GM18873 (cell line): Measurements from ENCODE around the gene SUDS3.

Experiments
- ATAC-seq: cut with Tn5 transposase; IDR thresholded peaks from one replicate; pipeline ENCODE4 v1.9.1; 2021; ENCODE audit warnings: mild to moderate bottlenecking, moderate library complexity, moderate number of reproducible peaks; ENCODE audit not compliant: unreplicated experiment, low FRiP score

Gene SUDS3

DNA sequence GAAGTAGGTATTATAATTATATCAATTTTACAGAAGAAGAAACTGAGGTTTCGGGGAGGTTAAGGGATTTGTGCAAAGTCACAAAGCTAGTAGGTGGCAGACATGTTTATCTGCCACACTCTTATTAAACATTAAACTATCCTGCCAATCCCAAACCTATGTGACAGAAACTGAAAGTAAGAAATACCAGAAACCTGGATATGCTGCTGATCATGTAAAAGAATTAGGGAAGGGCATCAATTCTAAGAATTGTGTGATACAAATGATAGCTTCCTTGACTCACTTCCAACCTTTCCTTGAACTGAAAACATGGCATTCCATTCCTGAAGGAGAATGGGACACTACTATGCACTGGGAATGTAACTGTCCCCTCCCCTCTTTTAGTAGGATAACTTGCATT lies 20.5 kb upstream of the SUDS3 start:
- no peak for ATAC-seq

GRCh38 chr12:118356809-118357256 lies 19.5 kb upstream of the SUDS3 start:
- ATAC-seq = no peak

DNA sequence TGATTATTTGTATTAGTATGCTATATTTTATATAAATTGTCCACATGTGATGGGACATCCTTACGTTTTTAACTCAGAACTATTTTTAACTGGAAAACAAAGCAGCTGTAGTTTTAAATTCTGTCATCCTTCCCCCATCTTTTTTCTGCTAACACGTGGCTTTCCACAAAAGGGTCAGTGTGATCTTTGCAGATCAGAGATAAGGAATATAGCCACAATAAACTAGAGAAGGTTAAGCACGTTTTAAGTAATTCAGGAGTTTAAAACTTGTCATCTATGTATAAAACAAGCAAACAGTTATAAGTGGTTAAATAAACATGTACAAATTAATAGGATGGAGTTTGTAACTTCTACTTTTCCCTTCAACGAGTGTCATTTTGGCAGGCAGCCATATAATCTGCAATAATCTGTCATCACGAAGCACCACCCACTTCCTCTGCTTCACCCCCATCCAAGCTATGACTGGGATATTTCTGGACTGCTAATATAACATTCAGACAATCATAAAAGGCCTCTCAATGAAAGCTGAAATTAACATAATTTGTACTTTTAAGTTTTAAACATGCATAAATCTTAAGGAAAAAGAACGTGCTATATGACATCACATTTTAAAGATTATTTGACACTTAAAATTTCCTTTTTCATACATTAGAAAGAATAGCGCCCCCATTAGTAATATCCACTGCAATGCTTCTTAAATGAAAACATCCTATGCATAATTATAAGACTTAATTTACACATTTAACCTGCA lies 18.9 kb upstream of the SUDS3 start:
- no peak for ATAC-seq

DNA sequence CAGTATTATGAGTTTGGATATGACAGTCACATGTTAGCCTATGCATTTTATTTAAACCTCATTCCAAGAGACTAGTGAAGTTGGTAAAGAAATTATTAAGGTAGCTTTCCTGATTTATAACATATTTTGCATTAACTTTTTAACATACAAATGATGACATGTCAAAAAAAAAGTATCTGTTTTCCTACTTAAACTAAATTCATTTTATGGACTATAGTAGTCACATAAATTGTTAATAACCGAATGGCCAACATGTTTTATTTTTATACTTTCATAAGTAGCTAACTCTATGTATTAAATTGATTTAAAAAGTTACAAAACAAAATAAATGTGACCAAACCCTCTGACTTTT lies 18.4 kb upstream of the SUDS3 start:
- ATAC-seq = no peak

GRCh38 chr12:118358612-118359540 lies 17.5 kb upstream of the SUDS3 start:
- no peak for ATAC-seq

DNA sequence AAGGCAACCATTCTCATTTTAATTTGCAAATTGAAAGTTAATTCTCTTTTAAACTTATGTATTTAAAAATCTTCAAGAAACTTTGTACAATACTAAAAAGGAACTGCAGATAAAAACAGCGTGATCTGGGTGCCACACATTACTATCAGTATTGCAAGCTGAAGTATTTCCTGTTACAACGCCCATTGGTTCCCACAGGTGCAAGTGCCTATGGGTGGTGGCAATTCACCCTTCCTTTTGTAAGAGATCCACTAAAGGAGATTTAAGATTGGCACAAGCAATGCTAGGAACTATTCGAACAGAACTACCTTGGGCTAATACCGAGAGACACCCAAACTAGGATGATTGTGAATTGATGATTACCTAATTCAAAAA lies 16.8 kb upstream of the SUDS3 start:
- no peak for ATAC-seq

- no peak for ATAC-seq
These were observed 15.3 kb upstream of the SUDS3 start for GRCh38 chr12:118361092-118361404.

DNA sequence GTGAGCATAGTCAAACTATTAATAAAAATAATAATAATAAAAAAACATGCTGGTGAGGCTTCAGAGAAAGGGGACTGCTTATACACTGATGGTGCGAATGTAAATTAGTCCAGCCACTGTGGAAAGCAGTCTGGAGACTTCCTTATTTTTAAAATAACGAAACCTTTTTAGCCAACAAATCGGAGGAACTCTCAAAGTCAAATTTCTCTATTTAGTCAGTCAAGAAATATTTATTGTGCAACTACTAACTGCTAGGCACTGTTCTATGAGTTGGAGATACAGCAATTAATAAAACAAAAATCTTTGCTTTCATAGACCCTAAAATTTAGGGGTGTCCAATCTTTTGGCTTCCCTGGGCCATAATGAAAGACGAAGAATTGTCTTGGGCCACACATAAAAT lies 14.5 kb upstream of the SUDS3 start:
- no peak for ATAC-seq

- no peak for ATAC-seq
These were observed 7.5 kb upstream of the SUDS3 start for GRCh38 chr12:118368821-118369220.

- ATAC-seq = no peak
These were observed 5.8 kb upstream of the SUDS3 start for GRCh38 chr12:118370601-118371000.

GRCh38 chr12:118371321-118372282 lies 4.8 kb upstream of the SUDS3 start:
- ATAC-seq = no peak

- ATAC-seq = peak; percentile 80
These were observed 3.5 kb upstream of the SUDS3 start, which contains the start of gene TAOK3 for GRCh38 chr12:118372541-118373495. Gene TAOK3, minus strand, starts transcription at chr12:118372907. Its CDS starts 117,340 bp downstream, at chr12:118255567.

DNA sequence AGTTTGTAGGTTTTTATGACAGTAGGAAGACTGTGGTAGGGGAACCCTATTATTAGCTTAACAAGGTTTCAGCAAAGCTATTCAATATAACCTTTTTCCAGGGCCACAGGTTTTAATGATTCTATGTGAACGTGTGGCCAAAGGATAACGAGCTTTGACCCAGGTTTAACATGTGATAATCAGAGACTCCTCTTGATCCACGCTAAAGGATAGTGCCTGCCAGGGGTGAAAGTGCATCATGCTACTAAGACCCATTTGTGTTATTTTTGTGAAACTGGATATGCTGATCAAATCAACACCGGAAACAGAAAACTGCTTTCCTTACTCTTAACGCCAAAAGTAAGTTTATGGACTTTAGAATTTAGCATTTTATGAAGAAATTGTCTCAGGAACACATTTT lies 2.7 kb upstream of the SUDS3 start:
- ATAC-seq = no peak

DNA sequence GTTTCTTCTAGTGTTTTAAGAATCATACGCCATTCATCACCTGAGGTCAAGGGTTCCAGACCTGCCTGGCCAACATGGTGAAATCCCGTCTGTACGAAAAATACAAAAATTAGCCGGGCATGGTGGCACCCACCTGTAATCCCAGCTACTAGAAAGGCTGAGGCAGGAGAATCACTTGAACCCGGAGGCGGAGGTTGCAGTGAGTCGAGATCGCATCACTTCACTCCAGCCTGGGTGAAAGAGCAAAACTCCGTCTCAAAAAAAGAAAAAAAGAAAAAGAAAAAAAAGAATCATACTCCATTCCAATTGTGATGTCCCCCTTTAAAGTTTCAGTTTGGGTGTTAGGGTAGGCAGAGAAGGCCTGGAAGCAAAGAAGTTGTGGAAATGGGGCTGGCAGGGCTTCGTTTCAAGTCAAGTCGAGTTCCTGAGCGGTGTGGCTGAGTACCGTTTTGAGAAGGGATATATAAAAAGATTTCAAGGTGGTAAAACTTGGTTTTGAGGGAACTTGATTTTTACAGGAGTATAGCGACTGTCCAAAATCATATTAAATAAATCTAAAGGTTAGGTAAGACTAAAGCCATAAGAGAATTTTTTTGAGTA lies 2.1 kb upstream of the SUDS3 start:
- no peak for ATAC-seq

GRCh38 chr12:118374909-118375308 lies 1.4 kb upstream of the SUDS3 start:
- ATAC-seq = no peak

GRCh38 chr12:118375348-118375747 lies 1.0 kb upstream of the SUDS3 start:
- ATAC-seq = no peak

DNA sequence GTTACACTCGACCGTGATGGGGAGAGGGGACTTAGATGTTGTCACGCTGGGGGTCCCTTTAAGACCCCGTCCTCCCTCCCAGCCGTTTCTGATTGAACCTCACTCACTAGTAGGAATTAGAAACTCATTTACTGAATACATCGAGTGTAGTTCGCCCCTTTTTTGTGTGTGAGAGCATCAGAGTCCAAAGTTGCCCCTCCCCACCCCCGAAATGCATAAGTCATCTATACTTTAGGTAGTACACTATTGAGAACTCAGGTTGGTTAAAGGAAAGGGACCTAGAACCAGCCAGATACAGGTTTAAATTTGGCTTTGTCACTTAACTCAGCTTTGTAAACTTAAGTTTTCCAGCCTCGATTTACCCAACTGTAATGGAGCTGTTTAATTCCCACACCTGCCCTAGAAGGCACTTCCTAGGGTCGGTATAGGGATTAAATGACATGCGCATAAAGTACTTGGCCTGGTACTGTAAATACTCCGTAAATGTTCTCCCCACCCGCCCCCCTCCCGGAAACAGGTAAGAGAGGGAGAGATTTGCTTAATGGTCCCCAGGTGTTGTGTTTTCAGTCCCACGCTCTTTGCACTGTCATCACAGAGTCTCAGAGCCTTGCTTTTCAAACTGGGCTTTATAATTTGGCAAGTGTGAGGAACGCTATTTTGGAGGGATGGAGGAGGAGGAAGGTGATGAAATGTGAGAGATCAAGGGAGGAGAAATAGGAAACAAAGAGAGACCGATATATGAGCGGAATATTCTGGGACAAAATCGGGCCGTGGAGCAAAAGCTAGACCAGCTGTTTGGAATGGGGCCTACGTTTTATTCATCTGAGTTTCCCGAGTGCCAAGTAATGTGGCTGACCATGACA lies 897 bp downstream of the SUDS3 start:
- ATAC-seq = no peak

DNA sequence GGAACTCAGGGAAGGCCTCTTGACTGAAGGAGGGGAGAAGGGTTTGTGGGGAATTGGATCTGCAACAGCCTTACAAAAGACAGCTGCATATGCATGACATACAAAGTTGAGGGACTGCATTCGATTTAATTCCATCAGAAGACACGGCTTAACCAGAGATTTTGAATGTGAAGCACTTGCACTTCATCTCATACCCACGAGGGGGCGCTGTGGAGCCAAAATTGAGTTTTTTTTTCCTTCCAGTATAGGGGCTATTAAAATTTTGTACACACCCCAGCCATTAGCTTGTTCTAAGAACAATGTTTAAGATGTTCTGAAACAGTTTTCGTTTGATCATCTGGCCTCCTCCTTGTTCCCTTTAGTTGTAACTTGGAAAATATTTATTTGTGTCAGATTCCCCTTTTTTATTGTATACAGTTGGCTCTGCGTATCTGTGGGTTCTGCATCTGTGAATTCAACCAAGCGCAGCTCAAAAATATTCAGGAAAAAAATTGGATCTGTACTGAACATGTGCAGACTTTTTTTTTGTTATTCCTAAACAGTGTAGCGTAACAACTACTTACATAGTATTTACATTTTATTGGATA lies 1.6 kb downstream of the SUDS3 start:
- ATAC-seq = no peak
